Ascending aorta (tissue), 2 donors: Measurements from ENCODE around the gene CLEC2D. TPM values are rescaled to one million over a fixed set of nuclear protein-coding genes. Genes with fewer than 3 reads are reported as not detected.

Source experiments
- DNase-seq, 2 donors: peaks; one replicate each; pipeline ENCODE4 v3.0.0-alpha.2; 2019; ENCODE audit warnings: low spot score in 2 of 2
- H3K27ac ChIP-seq, 2 donors: fragments of 200-600 bp; sonication (generic); one replicate each; pipeline ENCODE4 v1.5.1; 2016 to 2017; ENCODE audit warnings: mild to moderate bottlenecking in 1 of 2
- H3K27me3 ChIP-seq: fragments of 200-600 bp; sonication (generic); one replicate; pipeline ENCODE4 v1.5.1; 2017
- H3K36me3 ChIP-seq, 2 donors: fragments of 200-600 bp; sonication (generic); one replicate each; pipeline ENCODE4 v1.5.1; 2016
- H3K4me1 ChIP-seq, 2 donors: fragments of 200-600 bp; sonication (generic); one replicate each; pipeline ENCODE4 v1.5.1; 2016 to 2017; ENCODE audit warnings: mild to moderate bottlenecking in 1 of 2
- H3K4me3 ChIP-seq, 2 donors: fragments of 200-600 bp; sonication (generic); one replicate each; pipeline ENCODE4 v1.5.1; 2016 to 2017; ENCODE audit warnings: mild to moderate bottlenecking in 1 of 2
- H3K9me3 ChIP-seq, 2 donors: fragments of 200-600 bp; sonication (generic); one replicate each; pipeline ENCODE4 v1.5.1; 2016
- CTCF ChIP-seq, 3 experiments: fragments of 200-600 bp in 2 of 3; fragments of 450-650 bp in 1 of 3; sonication (generic) in 2 of 3; IDR thresholded peaks; one replicate each; pipeline ENCODE4 v1.5.1; 2016 to 2019; ENCODE audit warnings: antibody characterized with exemption in 3 of 3, mild to moderate bottlenecking in 1 of 3, moderate library complexity in 1 of 3
- intact Hi-C: fragments of 100-400 bp; cut with DNase I; formaldehyde crosslinking; loops from one replicate; pipeline ENCODE4 v1.15.1; 2023
- total RNA-seq: library from RNA; depleted of rRNA; stranded (reverse); fragments of >200 nt; gene quantifications from one replicate; pipeline ENCODE4 v1.1.0, GENCODE V29; 2016

The CLEC2D gene
- total RNA-seq, 1 donor from 2014 or later: not detected

- peak; percentile 19 to 49 (median 28) for TF ChIP-seq CTCF (IDR thresholded peaks at IDR 0.05)
- Histone ChIP-seq H3K4me3 (no peak overlapping the region), H3K4me1 (no peaks in the 10 kb centered on the region), H3K9me3 (no peaks in the 10 kb centered on the region), H3K27ac (no peak overlapping the region), H3K27me3 (no peaks in the 10 kb centered on the region), H3K36me3 (no peaks in the 10 kb centered on the region)
- no peak for DNase-seq
- intact Hi-C loops: no loop called here
Observed at GRCh38 chr12:9634177-9634803, 35.2 kb upstream of the CLEC2D start.

DNA sequence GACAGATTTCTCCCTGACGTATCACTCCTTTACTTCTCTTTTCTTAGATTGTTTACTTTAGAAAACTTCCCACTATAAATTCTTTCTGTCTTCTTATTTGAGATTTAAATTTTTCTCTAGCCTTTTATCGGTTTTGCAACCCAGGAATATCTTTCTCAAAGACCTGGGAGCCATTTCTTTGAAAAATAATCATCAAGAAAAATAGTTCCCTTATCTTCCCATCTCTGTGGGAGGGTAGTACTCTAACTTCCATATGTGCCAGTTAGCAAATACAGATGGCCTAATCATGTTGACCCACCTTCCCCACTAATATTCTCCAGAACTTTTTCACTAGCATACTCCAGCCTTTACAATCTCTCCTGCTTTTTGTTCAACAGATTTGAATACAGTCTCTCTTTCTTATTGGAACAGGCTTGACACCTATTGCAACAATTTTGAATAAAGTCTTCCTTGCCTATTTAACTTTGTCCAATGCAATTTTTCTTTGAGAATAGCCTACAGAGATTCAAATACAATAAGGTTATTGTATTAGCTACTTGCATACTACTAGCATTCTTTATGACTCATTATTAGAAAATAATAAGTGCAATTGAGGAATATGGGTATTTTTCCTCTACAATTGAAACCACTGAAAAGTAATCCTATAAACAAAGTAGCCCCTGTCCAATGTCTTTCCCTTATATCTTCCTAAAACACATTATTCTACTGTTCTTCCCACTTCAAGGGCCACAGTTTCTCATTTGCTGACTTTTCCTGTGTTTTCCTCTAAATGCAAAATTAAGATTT, 34.4 kb upstream of the CLEC2D start:
- DNase-seq: no peak
- H3K9me3 ChIP-seq: no peaks in the 10 kb centered on the region
- no peak for TF ChIP-seq CTCF (IDR thresholded peaks at IDR 0.05)
- H3K36me3 ChIP-seq: no peaks in the 10 kb centered on the region
- intact Hi-C loops: no loop called here
- no peaks in the 10 kb centered on the region for H3K27me3 ChIP-seq
- no peak overlapping the region for H3K4me3 ChIP-seq
- no peaks in the 10 kb centered on the region for H3K4me1 ChIP-seq
- no peak overlapping the region for H3K27ac ChIP-seq

GRCh38 chr12:9636150-9636850, 33.2 kb upstream of the CLEC2D start:
- H3K27me3 ChIP-seq: no peaks in the 10 kb centered on the region
- H3K4me1 ChIP-seq: no peaks in the 10 kb centered on the region
- no peaks in the 10 kb centered on the region for H3K36me3 ChIP-seq
- intact Hi-C loops: no loop called here
- no peak for DNase-seq
- no peak overlapping the region for H3K27ac ChIP-seq
- H3K9me3 ChIP-seq: no peaks in the 10 kb centered on the region
- TF ChIP-seq CTCF (IDR thresholded peaks at IDR 0.05): no peak
- H3K4me3 ChIP-seq: no peak overlapping the region

DNA sequence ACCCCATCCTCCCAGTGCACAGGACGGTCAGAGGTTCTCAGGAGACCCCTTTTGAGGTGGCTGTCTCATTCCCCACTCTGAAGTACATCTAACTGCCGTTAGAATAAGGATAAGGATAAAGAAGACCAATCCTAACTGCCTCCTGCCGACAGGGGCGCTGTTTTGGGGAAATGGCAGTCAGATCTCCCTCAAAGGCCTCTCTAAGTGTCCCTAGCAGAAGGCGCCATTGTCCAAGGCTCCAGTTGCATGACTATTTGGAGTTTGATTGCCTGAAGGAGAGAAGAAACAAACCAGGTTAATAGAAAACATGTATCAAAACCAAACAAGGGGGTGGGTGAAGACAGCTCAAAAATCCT, 32.7 kb upstream of the CLEC2D start:
- H3K4me3 ChIP-seq: no peak overlapping the region
- H3K27me3 ChIP-seq: no peaks in the 10 kb centered on the region
- no peaks in the 10 kb centered on the region for H3K36me3 ChIP-seq
- no peaks in the 10 kb centered on the region for H3K9me3 ChIP-seq
- intact Hi-C loops: no loop called here
- no peak for TF ChIP-seq CTCF (IDR thresholded peaks at IDR 0.05)
- H3K27ac ChIP-seq: no peak overlapping the region
- H3K4me1 ChIP-seq: no peaks in the 10 kb centered on the region
- DNase-seq: no peak

DNA sequence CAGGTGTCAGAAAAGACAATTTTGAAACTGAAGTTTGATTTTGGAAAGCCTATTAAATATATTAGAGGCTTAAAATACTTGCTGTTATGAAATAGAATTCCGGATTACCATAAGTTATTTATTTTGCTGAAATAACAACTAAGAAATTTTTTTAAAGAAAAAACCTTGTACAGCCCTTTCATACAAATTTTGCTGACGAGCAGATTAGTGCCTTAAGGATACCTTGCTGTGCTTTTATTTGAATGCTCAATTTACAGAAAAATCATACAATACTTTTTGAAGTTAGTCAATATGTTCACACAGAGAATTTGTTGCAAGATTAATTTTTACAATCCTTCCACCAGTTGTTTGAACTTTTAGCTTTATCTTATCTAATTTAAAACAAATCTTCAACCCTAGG, 29.5 kb upstream of the CLEC2D start:
- Histone ChIP-seq H3K27me3 (no peaks in the 10 kb centered on the region), H3K4me3 (no peak overlapping the region), H3K36me3 (no peaks in the 10 kb centered on the region), H3K9me3 (no peaks in the 10 kb centered on the region), H3K4me1 (no peaks in the 10 kb centered on the region), H3K27ac (no peak overlapping the region)
- no peak for TF ChIP-seq CTCF (IDR thresholded peaks at IDR 0.05)
- no peak for DNase-seq
- intact Hi-C loops: no loop called here
